Measurements from ENCODE around the gene TRIM14.

TRIM14 gene

GRCh38 chr9:98037357-98037756 is 81.7 kb downstream of the TRIM14 start:
- Histone ChIP-seq H3K23ac (ENCODE audit: low read length in 2 of 2) (no peak overlapping the region), H2AK5ac (ENCODE audit: low read length, severe bottlenecking) (no peak overlapping the region), H3K9ac (ENCODE audit: low read length) (no peak overlapping the region), H3K4me2 (ENCODE audit: low read length, poor library complexity, severe bottlenecking) (no peak overlapping the region), H3K36me3 (ENCODE audit: control insufficient read depth in 1 of 2, insufficient read depth in 2 of 2, low read depth in 1 of 2, low read length in 2 of 2) (no peaks in the 10 kb centered on the region), H3K18ac (ENCODE audit: low read depth in 1 of 2, low read length in 2 of 2) (no peak overlapping the region), H2BK5ac (ENCODE audit: low read depth, low read length, poor library complexity, severe bottlenecking) (no peak overlapping the region), H3K4me3 (ENCODE audit: insufficient read depth in 1 of 2, low read depth in 1 of 2, low read length in 2 of 2) (no peak overlapping the region), H4K91ac (ENCODE audit: low read length) (no peak overlapping the region), H3K4me1 (ENCODE audit: control insufficient read depth, insufficient read depth, low read depth, low read length) (peaks cover 10% of the 10 kb centered on the region), H3K14ac (ENCODE audit: low read length in 2 of 2) (no peak overlapping the region), H3K27me3 (ENCODE audit: control insufficient read depth in 1 of 2, insufficient read depth in 1 of 2, low read length in 2 of 2) (no peaks in the 10 kb centered on the region), H3K79me1 (replicated peaks; ENCODE audit: low read length, poor library complexity, severe bottlenecking) (no peaks in the 10 kb centered on the region), H2AFZ (ENCODE audit: low read depth, low read length) (no peak overlapping the region), H3K27ac (ENCODE audit: low read length, poor library complexity, severe bottlenecking) (no peak overlapping the region), H3K9me3 (ENCODE audit: control insufficient read depth, low read length) (no peaks in the 10 kb centered on the region), H4K8ac (ENCODE audit: low read length) (no peak overlapping the region), H3K4ac (ENCODE audit: low read depth in 1 of 2, low read length in 2 of 2) (no peak overlapping the region), H2BK120ac (ENCODE audit: low read depth, low read length) (no peak overlapping the region), H2BK15ac (ENCODE audit: low read depth, poor library complexity, severe bottlenecking) (no peak overlapping the region), H2BK12ac (ENCODE audit: low read length in 2 of 2) (no peak overlapping the region)
- no peak for DNase-seq

DNA sequence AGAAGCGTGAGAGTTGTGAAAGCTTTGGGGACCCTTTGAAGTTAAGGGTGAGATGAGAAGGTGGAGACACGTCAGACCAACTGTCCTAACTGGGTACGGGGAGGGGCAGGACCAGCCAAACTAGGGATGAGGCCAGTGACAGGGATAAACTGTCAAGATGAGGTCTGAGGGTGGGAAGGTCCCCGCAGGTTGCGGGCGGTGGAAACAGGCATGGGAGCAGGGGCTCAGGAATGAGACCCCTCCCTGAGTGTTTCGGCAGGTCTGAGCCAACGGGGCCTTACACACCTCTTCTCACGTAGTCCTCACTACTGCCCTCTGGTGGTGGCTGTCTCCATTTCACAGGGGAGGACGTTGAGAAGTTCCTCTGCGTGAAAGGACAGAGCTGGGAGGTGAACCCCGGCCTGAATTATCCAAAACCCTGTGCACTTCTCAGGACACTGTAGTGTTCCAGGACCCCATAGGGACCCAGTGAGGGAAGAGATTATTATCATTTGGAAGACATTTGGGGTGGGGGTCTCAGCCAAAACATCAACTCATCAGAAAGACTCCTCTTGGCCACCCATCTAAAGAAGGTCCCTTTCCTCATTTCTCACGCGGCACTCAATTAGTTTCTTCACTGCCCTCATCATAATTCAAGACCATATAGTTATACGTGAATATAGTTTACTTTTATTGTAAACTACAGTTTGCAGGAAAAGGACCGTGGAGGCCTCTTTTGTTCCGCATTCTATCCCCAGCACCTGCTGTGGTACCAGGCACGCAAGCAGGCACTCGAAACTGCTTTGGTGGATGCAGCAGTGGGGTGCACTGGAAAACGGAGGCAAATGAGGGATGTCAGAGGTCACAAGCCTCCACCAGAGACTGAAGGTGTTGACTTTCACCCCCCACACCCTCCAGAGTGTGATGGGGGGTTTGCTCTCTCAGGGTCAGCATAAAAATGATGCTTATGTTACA is 84.2 kb downstream of the TRIM14 start:
- peak overlapping the region; percentile 63 for H3K27ac ChIP-seq (ENCODE audit: low read length, poor library complexity, severe bottlenecking)
- peak; percentile 77 for DNase-seq
- peak overlapping the region; percentile 30 for H2AK5ac ChIP-seq (ENCODE audit: low read length, severe bottlenecking)
- WGBS: 52% methylated on average over 17 of the region's 20 CpGs
- no peak overlapping the region for H3K14ac ChIP-seq (ENCODE audit: low read length in 2 of 2)
- no peak overlapping the region for H3K18ac ChIP-seq (ENCODE audit: low read depth in 1 of 2, low read length in 2 of 2)
- no peak overlapping the region for H3K23ac ChIP-seq (ENCODE audit: low read length in 2 of 2)
- no peak overlapping the region for H3K9ac ChIP-seq (ENCODE audit: low read length)
- no peaks in the 10 kb centered on the region for H3K9me3 ChIP-seq (ENCODE audit: control insufficient read depth, low read length)
- no peak overlapping the region for H4K8ac ChIP-seq (ENCODE audit: low read length)
- H2AFZ ChIP-seq (ENCODE audit: low read depth, low read length): no peak overlapping the region
- peaks cover 10% of the 10 kb centered on the region for H3K4me1 ChIP-seq (ENCODE audit: control insufficient read depth, insufficient read depth, low read depth, low read length)
- H3K36me3 ChIP-seq (ENCODE audit: control insufficient read depth in 1 of 2, insufficient read depth in 2 of 2, low read depth in 1 of 2, low read length in 2 of 2): no peaks in the 10 kb centered on the region
- H3K4me3 ChIP-seq (ENCODE audit: insufficient read depth in 1 of 2, low read depth in 1 of 2, low read length in 2 of 2): no peak overlapping the region
- no peak overlapping the region for H3K4me2 ChIP-seq (ENCODE audit: low read length, poor library complexity, severe bottlenecking)
- H2BK15ac ChIP-seq (ENCODE audit: low read depth, poor library complexity, severe bottlenecking): no peak overlapping the region
- no peak overlapping the region for H3K4ac ChIP-seq (ENCODE audit: low read depth in 1 of 2, low read length in 2 of 2)
- no peak overlapping the region for H2BK5ac ChIP-seq (ENCODE audit: low read depth, low read length, poor library complexity, severe bottlenecking)
- H2BK12ac ChIP-seq (ENCODE audit: low read length in 2 of 2): peak overlapping the region in 1 of 2 experiments; percentile 2
- no peak overlapping the region for H2BK120ac ChIP-seq (ENCODE audit: low read depth, low read length)
- no peaks in the 10 kb centered on the region for H3K27me3 ChIP-seq (ENCODE audit: control insufficient read depth in 1 of 2, insufficient read depth in 1 of 2, low read length in 2 of 2)
- H3K79me1 ChIP-seq (replicated peaks; ENCODE audit: low read length, poor library complexity, severe bottlenecking): no peaks in the 10 kb centered on the region
- no peak overlapping the region for H4K91ac ChIP-seq (ENCODE audit: low read length)

DNA sequence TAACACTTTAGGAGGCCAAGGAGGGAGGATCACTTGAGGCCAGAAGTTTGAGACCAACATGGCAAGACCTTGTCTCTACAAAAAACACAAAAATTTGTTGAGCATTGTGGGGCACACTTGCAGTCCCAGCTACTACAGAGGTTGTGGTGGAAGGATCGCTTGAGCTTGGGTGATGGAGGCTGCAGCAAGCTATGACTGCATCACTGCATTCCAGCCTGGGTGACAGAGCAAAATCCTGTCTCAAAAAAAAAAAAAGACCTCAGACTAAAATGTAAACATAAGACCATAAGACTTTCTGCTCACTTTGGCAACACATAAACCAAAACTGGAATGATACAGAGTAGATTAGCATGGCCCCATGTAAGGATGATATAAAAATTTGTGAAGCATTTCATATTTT is 87.1 kb downstream of the TRIM14 start:
- no peak overlapping the region for H3K4me3 ChIP-seq (ENCODE audit: insufficient read depth in 1 of 2, low read depth in 1 of 2, low read length in 2 of 2)
- H4K8ac ChIP-seq (ENCODE audit: low read length): no peak overlapping the region
- peaks cover 8% of the 10 kb centered on the region for H3K4me1 ChIP-seq (ENCODE audit: control insufficient read depth, insufficient read depth, low read depth, low read length)
- no peak overlapping the region for H2BK120ac ChIP-seq (ENCODE audit: low read depth, low read length)
- no peak overlapping the region for H3K18ac ChIP-seq (ENCODE audit: low read depth in 1 of 2, low read length in 2 of 2)
- no peak overlapping the region for H3K4ac ChIP-seq (ENCODE audit: low read depth in 1 of 2, low read length in 2 of 2)
- no peak overlapping the region for H3K27ac ChIP-seq (ENCODE audit: low read length, poor library complexity, severe bottlenecking)
- H2BK15ac ChIP-seq (ENCODE audit: low read depth, poor library complexity, severe bottlenecking): no peak overlapping the region
- no peak overlapping the region for H3K23ac ChIP-seq (ENCODE audit: low read length in 2 of 2)
- H3K79me1 ChIP-seq (replicated peaks; ENCODE audit: low read length, poor library complexity, severe bottlenecking): no peaks in the 10 kb centered on the region
- whole genome bisulfite sequencing: 73% methylated on average over 1 of the region's 1 CpG
- DNase-seq: peak; percentile 59
- no peak overlapping the region for H4K91ac ChIP-seq (ENCODE audit: low read length)
- no peak overlapping the region for H2BK5ac ChIP-seq (ENCODE audit: low read depth, low read length, poor library complexity, severe bottlenecking)
- no peak overlapping the region for H2AFZ ChIP-seq (ENCODE audit: low read depth, low read length)
- no peak overlapping the region for H2AK5ac ChIP-seq (ENCODE audit: low read length, severe bottlenecking)
- no peaks in the 10 kb centered on the region for H3K9me3 ChIP-seq (ENCODE audit: control insufficient read depth, low read length)
- no peak overlapping the region for H2BK12ac ChIP-seq (ENCODE audit: low read length in 2 of 2)
- H3K4me2 ChIP-seq (ENCODE audit: low read length, poor library complexity, severe bottlenecking): no peak overlapping the region
- no peak overlapping the region for H3K9ac ChIP-seq (ENCODE audit: low read length)
- H3K27me3 ChIP-seq (ENCODE audit: control insufficient read depth in 1 of 2, insufficient read depth in 1 of 2, low read length in 2 of 2): no peaks in the 10 kb centered on the region
- no peak overlapping the region for H3K14ac ChIP-seq (ENCODE audit: low read length in 2 of 2)
- no peaks in the 10 kb centered on the region for H3K36me3 ChIP-seq (ENCODE audit: control insufficient read depth in 1 of 2, insufficient read depth in 2 of 2, low read depth in 1 of 2, low read length in 2 of 2)

- H4K8ac ChIP-seq (ENCODE audit: low read length): no peak overlapping the region
- no peak overlapping the region for H2BK15ac ChIP-seq (ENCODE audit: low read depth, poor library complexity, severe bottlenecking)
- no peak overlapping the region for H4K91ac ChIP-seq (ENCODE audit: low read length)
- H2BK12ac ChIP-seq (ENCODE audit: low read length in 2 of 2): no peak overlapping the region
- H3K36me3 ChIP-seq (ENCODE audit: control insufficient read depth in 1 of 2, insufficient read depth in 2 of 2, low read depth in 1 of 2, low read length in 2 of 2): no peaks in the 10 kb centered on the region
- no peak overlapping the region for H3K27ac ChIP-seq (ENCODE audit: low read length, poor library complexity, severe bottlenecking)
- no peak overlapping the region for H3K4ac ChIP-seq (ENCODE audit: low read depth in 1 of 2, low read length in 2 of 2)
- no peak overlapping the region for H2AFZ ChIP-seq (ENCODE audit: low read depth, low read length)
- no peaks in the 10 kb centered on the region for H3K79me1 ChIP-seq (replicated peaks; ENCODE audit: low read length, poor library complexity, severe bottlenecking)
- DNase-seq: no peak
- no peak overlapping the region for H2BK120ac ChIP-seq (ENCODE audit: low read depth, low read length)
- H3K4me2 ChIP-seq (ENCODE audit: low read length, poor library complexity, severe bottlenecking): no peak overlapping the region
- H3K9me3 ChIP-seq (ENCODE audit: control insufficient read depth, low read length): no peaks in the 10 kb centered on the region
- H3K4me3 ChIP-seq (ENCODE audit: insufficient read depth in 1 of 2, low read depth in 1 of 2, low read length in 2 of 2): no peak overlapping the region
- H3K27me3 ChIP-seq (ENCODE audit: control insufficient read depth in 1 of 2, insufficient read depth in 1 of 2, low read length in 2 of 2): no peaks in the 10 kb centered on the region
- no peak overlapping the region for H3K18ac ChIP-seq (ENCODE audit: low read depth in 1 of 2, low read length in 2 of 2)
- peaks cover 8% of the 10 kb centered on the region for H3K4me1 ChIP-seq (ENCODE audit: control insufficient read depth, insufficient read depth, low read depth, low read length)
- no peak overlapping the region for H3K23ac ChIP-seq (ENCODE audit: low read length in 2 of 2)
- H3K14ac ChIP-seq (ENCODE audit: low read length in 2 of 2): no peak overlapping the region
- H2BK5ac ChIP-seq (ENCODE audit: low read depth, low read length, poor library complexity, severe bottlenecking): no peak overlapping the region
- H2AK5ac ChIP-seq (ENCODE audit: low read length, severe bottlenecking): no peak overlapping the region
- H3K9ac ChIP-seq (ENCODE audit: low read length): no peak overlapping the region
These were observed 87.9 kb downstream of the TRIM14 start for GRCh38 chr9:98031169-98031568.
